Loucy (cell line): Measurements from ENCODE around the gene DERA.

ENCODE experiments used
- EZH2phosphoT487 ChIP-seq: fragments of 200-600 bp; IDR thresholded peaks from 2 replicates; pipeline ENCODE4 v1.6.1; 2018; ENCODE audit warnings: antibody characterized with exemption, mild to moderate bottlenecking, moderate library complexity, borderline replicate concordance
- TF ChIP-seq, protein P1 (sequence below): fragments of 200-600 bp; sonication (generic); conservative IDR thresholded peaks from 2 replicates; pipeline ENCODE4 v1.5.1; 2014; ENCODE audit warnings: mild to moderate bottlenecking, antibody characterized with exemption, low read length

DNA sequence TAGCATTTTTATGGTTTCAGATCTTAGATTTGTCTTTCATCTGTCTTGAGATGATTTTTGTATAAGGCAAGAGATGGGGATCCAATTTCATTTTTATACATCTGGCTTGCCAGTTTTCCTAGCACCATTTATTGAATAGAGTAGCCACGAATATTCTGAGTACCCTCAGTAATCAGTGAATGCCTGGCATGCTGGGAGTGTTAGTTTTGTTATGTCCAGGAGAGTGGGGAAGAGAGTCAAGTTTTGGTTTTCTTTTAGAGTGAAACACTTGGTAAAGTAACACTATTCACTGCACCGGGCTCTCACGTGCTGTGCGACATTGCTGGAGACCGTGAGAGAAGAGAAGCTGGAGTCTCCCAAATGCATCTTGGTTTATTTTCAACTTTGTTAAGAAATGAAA lies 31.3 kb downstream of the DERA start:
- TF ChIP-seq, protein P1, sequence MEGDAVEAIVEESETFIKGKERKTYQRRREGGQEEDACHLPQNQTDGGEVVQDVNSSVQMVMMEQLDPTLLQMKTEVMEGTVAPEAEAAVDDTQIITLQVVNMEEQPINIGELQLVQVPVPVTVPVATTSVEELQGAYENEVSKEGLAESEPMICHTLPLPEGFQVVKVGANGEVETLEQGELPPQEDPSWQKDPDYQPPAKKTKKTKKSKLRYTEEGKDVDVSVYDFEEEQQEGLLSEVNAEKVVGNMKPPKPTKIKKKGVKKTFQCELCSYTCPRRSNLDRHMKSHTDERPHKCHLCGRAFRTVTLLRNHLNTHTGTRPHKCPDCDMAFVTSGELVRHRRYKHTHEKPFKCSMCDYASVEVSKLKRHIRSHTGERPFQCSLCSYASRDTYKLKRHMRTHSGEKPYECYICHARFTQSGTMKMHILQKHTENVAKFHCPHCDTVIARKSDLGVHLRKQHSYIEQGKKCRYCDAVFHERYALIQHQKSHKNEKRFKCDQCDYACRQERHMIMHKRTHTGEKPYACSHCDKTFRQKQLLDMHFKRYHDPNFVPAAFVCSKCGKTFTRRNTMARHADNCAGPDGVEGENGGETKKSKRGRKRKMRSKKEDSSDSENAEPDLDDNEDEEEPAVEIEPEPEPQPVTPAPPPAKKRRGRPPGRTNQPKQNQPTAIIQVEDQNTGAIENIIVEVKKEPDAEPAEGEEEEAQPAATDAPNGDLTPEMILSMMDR = no peak
- TF ChIP-seq EZH2phosphoT487 = no peak
